ENCODE results near the gene DIP2C. TPM values are rescaled to one million over a fixed set of nuclear protein-coding genes. Genes with fewer than 3 reads are reported as not detected.

The DIP2C gene
- total and polyA plus RNA-seq, 2 experiments from 2014 or later = 9.1 to 15.8 TPM

DNA sequence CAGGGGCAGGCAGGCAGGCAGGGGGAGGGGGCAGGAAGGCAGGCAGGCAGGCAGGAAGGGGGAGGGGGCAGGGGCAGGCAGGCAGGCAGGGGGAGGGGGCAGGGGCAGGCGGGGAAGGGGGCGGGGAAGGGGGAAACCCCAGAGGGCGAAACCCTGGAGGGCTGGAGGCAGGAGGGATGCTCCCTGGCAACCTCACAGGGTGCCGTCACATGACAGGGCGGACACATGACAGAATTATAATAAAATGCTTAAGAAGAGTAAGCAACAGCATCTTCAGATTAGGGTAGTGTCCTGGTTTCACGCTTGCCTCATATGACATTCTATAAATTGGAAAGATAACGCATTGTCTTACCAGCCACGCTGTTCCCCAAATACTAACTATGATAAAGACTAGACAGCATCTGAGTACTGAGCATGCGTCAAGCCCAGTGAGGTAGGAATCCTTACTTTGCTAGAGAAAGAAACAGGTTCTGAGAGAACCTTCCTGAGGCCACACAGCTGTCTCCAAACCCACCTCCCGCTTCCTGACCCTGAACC, 131.6 kb downstream of the DIP2C start:
- H3K27ac ChIP-seq = no peak overlapping the region
- DNase-seq (ENCODE audit: low read depth in 1 of 2, low spot score in 1 of 2) = peak in 1 of 2 donors; percentile 25

DNA sequence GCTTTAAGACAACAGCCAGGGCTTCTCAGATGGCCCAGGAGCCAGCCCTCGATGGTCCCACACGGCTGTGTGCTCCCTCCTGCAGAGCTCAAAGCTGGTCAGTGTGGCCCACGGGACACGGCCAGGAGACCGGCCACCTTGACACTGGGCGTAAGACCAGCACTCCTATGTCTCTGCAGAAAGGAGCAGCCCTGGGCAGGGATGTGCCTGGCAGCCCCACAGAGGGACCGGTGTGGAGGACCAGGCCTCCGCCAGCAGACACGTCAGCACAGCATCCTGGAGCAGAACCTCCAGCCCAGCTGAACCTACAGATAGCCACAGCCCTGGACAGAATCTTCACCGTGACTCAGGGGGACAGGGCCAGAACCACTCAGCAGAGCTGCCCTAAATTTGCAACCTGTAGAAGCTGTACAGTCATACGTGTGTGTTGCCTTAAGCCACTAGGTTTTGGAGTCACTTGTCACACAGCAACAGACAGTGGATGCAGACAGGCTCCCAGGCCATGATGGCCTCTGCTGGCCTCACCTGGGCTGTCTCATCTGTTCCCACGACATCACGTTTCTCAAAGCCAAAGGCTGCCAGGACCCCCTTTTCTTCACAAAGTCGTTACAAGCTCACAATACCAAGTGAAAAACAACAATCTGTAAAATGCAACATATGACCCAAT, 132.4 kb downstream of the DIP2C start:
- no peak for DNase-seq (ENCODE audit: low read depth in 1 of 2, low spot score in 1 of 2)
- no peaks in the 10 kb centered on the region for H3K36me3 ChIP-seq
- H3K27ac ChIP-seq = no peak overlapping the region

More for the DNA sequence above, 131.6 kb downstream of the DIP2C start:
- Histone ChIP-seq H3K9me3 (ENCODE audit: low read depth) (no peaks in the 10 kb centered on the region), H3K36me3 (no peaks in the 10 kb centered on the region), H3K4me1 (ENCODE audit: low read depth) (peaks cover 11% of the 10 kb centered on the region), H3K27me3 (no peaks in the 10 kb centered on the region), H3K4me3 (no peak overlapping the region)
- no peak for TF ChIP-seq CTCF (IDR thresholded peaks at IDR 0.05; ENCODE audit: low read depth, low read length)

GRCh38 chr10:555682-556350, 133.7 kb downstream of the DIP2C start:
- no peaks in the 10 kb centered on the region for H3K4me1 ChIP-seq (ENCODE audit: low read depth)
- TF ChIP-seq CTCF (IDR thresholded peaks at IDR 0.05; ENCODE audit: low read depth, low read length) = no peak
- DNase-seq (ENCODE audit: low read depth in 1 of 2, low spot score in 1 of 2) = no peak
- H3K9me3 ChIP-seq (ENCODE audit: low read depth) = no peaks in the 10 kb centered on the region
- H3K4me3 ChIP-seq = no peak overlapping the region
- no peaks in the 10 kb centered on the region for H3K27me3 ChIP-seq
- H3K36me3 ChIP-seq = no peaks in the 10 kb centered on the region
- H3K27ac ChIP-seq = no peak overlapping the region

More for the DNA sequence above, 132.4 kb downstream of the DIP2C start:
- Histone ChIP-seq H3K27me3 (no peaks in the 10 kb centered on the region), H3K4me1 (ENCODE audit: low read depth) (peaks cover 3% of the 10 kb centered on the region), H3K9me3 (ENCODE audit: low read depth) (no peaks in the 10 kb centered on the region), H3K4me3 (no peak overlapping the region)
- TF ChIP-seq CTCF (IDR thresholded peaks at IDR 0.05; ENCODE audit: low read depth, low read length) = no peak

DNA sequence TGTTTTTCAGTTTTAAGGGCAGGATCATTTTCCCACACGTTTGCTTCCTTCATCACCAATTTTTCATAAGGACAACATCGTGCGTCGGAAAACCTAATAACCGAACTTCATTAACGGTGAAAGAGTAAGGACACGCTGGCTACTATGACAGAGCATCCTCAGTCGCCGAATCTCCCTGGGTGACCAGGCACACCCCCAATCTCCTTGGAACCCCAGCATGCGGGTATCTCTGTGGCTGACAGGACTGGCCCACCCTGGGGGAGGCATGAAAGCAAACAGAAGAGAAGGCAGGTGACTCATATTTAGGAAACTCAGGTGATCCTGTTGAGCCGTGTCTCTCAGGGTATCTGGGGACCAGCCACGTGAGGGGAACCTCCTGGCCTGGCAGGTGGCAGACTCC, 134.2 kb downstream of the DIP2C start:
- Histone ChIP-seq H3K27ac (no peak overlapping the region), H3K9me3 (ENCODE audit: low read depth) (no peaks in the 10 kb centered on the region), H3K36me3 (no peaks in the 10 kb centered on the region), H3K4me3 (no peak overlapping the region), H3K27me3 (no peaks in the 10 kb centered on the region), H3K4me1 (ENCODE audit: low read depth) (no peaks in the 10 kb centered on the region)
- no peak for TF ChIP-seq CTCF (IDR thresholded peaks at IDR 0.05; ENCODE audit: low read depth, low read length)
- no peak for DNase-seq (ENCODE audit: low read depth in 1 of 2, low spot score in 1 of 2)

DNA sequence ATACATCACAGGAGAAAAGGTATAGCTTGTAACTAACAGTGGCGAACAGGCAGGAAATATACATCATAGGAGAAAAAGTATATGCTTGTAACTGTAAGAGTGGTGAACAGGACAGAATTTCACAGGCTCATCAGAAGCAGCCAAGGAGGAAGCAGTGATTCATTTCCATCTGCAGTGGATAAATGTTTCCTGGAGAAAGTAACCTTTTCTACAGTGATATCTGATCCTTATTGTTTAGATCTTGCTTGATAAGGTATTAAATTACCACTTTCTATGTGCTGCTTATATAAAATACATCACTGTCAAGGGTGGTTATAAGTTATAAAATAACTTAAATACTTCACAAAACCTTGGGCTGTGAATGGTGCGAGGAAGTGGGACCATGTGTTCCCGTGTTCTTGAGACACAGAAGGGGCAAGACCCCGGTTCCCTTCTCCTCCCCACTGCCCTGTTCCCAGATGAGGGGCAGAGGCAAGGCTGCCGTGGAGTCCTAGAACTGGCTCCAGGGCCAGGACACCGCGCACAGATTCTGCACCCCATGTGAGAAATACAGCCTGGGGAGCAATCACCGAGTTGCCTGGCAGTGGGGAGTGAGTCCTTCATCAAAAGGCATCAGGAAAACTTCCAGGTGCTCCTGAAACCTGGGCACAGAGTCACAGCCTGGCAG, 135.2 kb downstream of the DIP2C start:
- H3K4me1 ChIP-seq (ENCODE audit: low read depth) = no peaks in the 10 kb centered on the region
- no peak overlapping the region for H3K27ac ChIP-seq
- no peak overlapping the region for H3K4me3 ChIP-seq
- no peak for TF ChIP-seq CTCF (IDR thresholded peaks at IDR 0.05; ENCODE audit: low read depth, low read length)
- H3K9me3 ChIP-seq (ENCODE audit: low read depth) = no peaks in the 10 kb centered on the region
- H3K27me3 ChIP-seq = no peaks in the 10 kb centered on the region
- DNase-seq (ENCODE audit: low read depth in 1 of 2, low spot score in 1 of 2) = peak in 1 of 2 donors; percentile 12
- no peaks in the 10 kb centered on the region for H3K36me3 ChIP-seq
